NCI-H2107 treated with DMSO at 0.1 percent for 48 hours (cell line): ENCODE data around the gene RFWD3.
A peak's percentile ranks its signal among the peaks of the same experiment; 100 is the strongest.
"Not testable (repeated sequence)": the region's sequence is repeated elsewhere in the genome, so short reads cannot be mapped to it uniquely, and the experiment has no call there.

ENCODE experiments used
- DNase-seq: peaks from one replicate; lab custom pipeline; 2025; ENCODE audit not compliant: unreplicated experiment; lab: John Stamatoyannopoulos, UW

Gene RFWD3, protein sequence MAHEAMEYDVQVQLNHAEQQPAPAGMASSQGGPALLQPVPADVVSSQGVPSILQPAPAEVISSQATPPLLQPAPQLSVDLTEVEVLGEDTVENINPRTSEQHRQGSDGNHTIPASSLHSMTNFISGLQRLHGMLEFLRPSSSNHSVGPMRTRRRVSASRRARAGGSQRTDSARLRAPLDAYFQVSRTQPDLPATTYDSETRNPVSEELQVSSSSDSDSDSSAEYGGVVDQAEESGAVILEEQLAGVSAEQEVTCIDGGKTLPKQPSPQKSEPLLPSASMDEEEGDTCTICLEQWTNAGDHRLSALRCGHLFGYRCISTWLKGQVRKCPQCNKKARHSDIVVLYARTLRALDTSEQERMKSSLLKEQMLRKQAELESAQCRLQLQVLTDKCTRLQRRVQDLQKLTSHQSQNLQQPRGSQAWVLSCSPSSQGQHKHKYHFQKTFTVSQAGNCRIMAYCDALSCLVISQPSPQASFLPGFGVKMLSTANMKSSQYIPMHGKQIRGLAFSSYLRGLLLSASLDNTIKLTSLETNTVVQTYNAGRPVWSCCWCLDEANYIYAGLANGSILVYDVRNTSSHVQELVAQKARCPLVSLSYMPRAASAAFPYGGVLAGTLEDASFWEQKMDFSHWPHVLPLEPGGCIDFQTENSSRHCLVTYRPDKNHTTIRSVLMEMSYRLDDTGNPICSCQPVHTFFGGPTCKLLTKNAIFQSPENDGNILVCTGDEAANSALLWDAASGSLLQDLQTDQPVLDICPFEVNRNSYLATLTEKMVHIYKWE

DNA sequence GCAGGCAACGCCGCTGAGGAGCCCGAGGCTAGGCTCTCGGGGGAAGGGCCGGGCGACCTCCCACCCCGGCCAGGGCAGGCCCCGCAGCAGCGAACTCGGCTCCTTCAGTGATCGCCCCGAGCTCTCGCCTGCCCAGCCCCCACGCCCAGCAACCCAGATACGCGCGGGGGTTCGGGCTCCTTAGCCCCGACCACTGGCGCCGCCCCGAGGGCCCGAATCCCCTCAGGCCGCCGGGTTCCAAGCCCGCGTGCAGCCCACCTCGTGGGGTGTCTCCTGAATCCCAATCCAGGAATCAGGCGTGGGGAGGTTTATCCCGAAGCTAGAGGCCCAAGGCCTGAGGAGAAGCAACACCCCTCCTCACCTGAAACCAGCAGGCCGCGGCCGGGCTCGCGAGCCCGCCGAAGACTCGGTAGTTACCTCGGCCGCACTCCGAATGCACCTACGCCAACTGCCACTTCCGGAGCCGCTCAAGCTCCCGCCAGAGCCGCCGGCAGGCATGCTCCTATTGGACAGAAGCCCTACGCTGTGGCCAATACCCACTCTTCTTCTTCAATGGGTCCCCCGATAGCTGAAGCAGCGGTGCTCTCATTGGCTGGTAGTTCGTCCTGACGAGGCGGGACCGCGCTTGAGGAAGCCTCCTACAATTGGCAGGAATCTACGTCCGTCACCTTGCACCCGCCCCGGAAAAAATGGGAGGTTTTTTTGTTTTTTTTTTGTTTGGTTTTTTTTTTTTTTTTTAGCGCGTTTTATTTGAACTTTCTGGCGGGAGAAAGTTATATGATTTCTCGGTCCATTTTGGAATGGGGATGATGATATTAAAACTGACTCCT is at the start of gene RFWD3:
Gene RFWD3 (minus strand): TSS at position 453 of the 830 bp plus-strand sequence. CDS start 5,428 bp downstream, outside the sequence.
- peak; percentile 96 for DNase-seq

DNA sequence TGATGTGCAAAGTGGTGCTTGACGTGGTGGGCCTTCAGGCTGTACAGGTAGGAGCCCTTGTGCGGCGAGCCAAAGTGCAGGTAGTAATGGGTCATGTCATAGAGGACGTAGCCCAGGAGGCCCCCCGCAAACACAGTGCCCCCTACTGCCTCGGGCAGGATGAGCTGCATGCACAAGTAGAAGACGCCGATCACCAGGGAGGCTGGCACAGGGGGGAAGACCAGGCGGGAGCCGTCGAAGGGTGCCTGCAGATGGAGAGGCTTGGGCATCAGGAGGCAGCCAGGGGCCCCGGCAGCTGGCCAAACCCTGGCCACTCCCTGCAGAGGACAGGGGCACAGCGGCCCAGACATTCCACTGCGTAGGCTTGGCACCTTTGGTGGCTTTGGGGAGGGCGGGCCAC is 49.7 kb upstream of the RFWD3 start:
- DNase-seq = no peak

DNA sequence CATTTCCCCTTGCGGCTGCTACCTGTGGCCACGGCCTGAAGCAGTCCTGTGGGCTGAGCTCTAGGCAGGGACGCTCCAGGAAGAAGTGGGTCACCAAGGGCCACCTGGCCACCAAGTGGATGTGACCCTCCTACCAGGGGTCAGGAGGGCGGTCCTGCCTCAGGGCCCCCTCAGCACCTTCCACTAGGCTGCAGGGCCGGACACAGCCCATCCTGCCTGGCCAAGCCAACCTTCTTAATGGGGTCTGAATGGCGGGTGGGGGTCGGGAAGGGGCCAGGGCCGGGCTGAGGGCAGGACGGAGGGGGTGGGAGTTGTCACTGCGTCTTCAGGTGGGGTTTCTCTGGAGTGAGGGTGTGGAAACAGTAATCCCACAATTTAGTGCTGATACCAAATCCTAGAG is 47.2 kb upstream of the RFWD3 start:
- no peak for DNase-seq

DNA sequence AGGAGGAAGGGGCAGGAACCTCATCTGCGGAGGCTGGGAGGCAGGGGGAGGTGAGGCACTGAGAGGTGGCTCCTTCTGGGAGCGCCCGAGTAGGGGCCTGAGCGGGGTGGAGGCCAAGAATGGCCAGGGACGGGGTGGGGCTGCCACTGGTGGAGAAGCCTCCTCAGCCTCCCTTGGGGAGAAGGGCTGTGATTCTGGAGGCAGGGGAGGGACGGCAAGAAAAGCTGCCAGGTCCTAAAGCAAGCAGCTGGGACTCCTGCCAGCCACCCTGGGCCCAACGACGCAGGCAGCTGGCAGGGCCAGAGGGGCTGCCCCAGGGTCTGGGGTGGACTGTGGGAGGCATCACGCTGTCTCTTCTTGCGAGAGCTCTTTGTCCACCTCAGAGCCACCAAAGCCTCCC is 46.6 kb upstream of the RFWD3 start:
- DNase-seq = no peak

DNA sequence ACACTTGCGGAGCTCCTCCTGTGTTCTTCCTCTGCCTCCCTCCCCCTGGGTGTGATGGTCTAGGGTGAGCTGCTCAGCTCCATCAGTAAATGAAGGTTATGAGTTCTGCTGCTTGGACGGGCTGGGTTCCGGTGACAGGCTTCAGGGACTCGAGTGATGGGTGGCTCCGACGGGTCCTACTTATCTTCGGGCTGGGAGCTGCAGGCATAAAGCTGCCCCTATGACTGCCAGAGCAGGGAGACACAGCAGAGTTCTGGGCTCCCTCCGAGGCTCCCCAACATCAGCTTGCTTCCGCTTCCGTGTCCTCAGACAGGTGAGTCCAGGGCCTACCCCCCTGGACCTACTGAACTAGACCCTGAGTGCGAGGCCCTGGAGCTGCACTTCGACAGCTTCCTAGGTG is 45.3 kb upstream of the RFWD3 start:
- no peak for DNase-seq

DNA sequence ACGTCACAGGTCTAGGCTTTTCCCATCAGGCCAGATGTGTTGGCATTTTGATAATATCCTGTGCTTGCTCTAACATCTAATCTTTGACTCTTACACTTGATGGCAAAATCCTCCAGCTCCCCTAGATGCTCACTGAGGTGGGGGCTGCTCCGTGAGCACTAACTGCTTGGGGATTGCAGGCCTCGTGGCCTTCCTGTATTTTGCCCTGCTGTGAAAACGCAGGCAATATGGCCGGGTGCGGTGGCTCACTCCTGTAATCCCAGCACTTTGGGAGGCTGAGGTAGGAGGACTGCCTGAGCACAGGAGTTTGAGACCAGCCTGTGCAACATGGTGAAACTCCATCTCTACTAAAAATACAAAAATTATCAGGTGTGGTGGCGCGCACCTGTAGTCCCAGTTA is 43.7 kb upstream of the RFWD3 start:
- DNase-seq = no peak

DNA sequence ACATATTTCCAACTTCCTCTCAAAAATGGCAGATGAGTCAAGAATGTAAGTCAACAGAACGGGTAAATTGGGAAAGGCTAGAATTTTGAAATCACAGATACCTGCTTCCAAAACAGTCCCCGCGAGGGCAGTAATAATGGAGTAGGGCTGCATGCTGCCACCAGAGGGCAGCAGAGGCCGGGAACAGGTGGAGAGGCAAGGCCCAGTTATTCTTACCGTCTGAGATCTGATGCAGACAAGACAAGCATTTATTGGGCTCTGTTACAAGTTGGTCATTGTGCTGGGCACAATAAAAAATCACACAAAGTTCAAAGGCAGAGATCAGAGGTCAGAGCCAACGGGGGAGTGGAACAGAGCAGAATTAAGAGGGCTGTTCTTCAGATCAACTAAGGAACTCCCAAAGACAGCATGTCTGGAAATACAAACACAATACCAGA is 42.8 kb upstream of the RFWD3 start:
- DNase-seq = peak; percentile 79

DNA sequence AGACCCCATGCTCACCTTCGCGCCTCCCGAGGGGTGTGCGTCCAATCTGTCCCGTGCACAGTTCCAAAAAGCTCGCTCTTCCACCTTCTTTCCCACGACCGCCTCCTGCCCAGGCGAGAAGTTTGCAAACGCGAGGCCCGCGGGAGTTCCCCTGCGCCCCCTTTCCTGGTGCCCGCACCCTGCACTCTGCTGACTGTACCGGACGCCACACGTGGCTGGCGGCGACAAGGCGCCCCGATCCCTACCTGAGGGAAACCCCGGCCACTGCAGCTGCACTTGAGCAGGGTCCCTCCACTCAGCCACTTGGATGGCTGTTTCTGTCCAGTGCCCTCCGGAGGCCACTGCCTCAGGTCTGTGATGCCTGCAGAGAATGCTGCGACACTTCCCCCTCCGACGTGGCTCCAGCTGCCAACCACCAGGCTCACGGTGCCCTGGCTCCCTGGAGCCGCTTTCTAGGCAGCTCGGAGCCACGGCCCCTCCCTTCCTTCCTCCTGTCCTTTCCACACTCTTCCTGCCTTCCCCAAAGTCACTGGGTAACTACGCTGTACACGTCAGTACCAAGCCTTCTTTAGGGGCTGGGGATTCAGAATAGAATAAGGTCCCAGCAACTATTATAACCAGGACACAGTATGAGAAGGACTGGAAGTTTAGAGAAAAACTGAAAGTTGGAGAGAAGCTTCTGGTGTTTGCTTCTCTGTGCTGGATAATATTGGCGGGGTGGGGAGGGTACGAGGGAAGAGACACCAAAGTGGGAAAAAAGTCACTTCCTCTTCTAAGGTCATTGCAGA is 34.0 kb upstream of the RFWD3 start, which contains the start of gene MLKL:
Gene MLKL (minus strand): TSS at position 425 of the 788 bp plus-strand sequence. CDS start 5,105 bp downstream, outside the sequence.
- no peak for DNase-seq

DNA sequence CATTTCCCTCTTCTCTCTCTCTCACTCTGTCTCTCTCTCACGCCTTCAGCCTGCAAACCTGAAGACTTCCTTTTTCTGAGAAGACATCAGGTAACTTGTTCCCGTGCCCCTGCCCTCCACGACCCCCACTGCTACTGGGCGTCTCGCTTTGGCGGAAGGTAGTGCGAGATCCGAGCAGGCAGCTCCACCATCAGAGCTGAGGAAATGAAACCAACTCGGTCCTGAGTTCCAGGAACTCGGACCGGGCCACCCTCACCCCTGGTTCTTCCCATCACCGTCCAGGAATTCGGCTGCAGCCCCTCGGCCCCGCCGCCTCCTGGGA is 33.4 kb upstream of the RFWD3 start:
- DNase-seq = no peak

DNA sequence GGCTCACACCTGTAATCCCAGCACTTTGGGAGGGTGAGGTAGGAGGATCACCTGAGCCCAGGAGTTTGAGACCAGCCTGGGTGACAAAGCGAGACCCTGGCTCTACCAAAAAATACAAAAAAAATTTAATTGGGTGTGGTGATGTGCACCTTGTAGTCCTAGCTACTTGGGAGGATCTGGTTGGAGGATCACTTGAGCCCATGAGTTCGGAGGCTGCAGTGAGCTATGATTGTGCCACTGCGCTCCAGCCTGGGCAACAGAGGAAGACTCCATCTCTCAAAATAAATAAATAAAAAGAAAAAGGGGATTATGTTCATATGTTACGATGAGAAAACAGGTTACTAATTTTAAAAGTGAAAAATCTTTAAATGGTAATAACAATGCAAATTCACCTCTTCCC is 33.0 kb upstream of the RFWD3 start:
- no peak for DNase-seq

DNA sequence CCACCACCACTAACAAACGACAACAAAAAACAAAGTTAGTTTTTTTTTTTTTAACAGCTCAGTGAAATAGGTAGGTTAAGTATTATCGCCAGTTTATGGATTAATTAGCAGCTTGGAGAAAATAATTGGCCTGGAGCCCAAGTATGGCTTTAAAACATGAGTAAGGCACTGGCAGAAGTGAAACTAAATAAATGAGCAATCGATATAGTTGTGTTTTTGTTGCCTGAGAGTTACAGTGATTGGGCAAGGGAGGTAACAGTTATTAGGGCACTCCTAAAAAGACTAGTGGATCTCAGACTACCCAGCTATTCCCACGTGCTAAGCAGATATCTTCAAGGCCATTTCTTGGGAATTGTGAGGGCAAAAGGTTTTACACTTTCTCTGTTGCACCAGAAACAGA is 31.5 kb upstream of the RFWD3 start:
- no peak for DNase-seq

DNA sequence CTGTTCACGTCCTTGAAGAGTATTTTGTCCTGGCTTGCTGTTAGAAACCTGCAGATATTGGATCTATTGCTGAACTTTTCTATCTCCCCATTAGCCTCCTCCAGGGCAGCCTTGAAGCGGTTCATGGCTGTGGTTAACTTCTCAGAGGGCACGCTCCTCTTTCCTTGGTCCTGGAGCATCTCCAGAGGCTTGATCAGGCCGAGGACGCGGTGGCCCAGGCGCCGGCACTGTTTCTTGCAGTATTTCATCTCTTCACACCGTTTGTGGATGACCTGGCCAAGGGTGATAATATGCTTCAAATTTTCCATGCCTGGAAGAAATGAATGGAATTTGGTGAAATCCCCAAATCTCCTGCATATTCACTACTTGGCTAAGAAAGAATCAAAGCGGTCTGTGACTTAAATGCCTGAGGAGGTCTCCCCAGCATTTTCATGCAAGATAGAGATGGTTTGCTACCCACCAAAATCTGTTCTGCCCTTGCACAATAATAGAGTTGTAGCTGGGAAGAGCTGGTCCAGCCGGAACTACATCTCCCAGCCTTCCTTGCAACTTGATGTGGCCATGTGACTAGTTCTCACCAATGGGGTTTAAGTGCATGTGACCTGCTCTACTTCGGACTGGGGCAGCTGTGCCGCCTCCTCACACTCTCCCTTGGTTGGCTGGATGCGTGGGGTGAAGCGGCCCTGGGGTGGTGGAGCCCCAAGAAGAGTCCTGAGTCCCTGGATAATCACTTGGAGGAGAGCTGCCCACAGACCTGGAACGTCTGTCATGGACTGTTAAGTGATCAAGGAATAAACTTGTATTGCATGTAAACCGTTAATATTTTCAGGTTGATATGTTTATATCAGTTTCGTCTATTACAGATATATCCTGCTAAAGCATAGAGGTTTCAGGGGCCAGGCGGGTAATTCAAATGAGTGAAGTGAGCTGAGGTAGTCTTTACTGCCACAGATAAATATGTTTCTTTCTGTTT is 29.1 kb upstream of the RFWD3 start:
- DNase-seq = peak; percentile 75

DNA sequence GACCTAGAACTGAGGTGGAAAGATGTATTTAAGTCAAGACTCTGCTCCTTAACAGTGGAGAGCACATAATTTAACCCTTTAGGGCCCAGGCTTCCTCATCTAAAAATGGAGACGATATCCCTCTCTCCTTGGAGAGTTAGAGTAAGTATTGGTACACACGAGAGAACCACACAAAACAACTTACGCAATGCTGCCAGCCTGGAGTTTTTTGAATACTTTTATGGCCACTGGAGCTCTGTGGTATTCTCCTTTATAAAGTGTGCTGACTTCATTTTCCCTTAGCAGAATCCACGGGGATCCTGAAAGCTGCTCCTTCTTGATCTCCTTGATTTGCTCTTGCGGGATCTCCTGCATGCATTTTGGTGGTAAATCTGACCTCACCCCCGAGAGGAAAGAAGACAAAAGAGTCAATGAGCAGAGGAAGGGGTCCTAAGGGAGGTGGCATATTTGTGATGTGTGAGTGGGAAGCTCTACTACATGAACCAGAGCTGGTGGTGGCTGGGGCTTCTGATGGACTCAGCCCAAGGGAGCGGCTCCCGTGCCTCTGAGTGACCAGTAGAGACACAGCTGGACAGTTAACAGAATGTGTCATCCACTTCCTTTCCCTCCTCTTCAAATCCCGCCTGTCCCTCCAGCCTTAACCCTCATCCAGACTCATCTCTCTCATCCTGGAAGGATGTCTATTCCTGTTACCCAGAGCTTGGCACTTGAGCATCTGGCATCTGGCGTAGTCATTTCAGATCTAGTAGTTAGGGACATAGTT is 24.6 kb upstream of the RFWD3 start:
- no peak for DNase-seq

DNA sequence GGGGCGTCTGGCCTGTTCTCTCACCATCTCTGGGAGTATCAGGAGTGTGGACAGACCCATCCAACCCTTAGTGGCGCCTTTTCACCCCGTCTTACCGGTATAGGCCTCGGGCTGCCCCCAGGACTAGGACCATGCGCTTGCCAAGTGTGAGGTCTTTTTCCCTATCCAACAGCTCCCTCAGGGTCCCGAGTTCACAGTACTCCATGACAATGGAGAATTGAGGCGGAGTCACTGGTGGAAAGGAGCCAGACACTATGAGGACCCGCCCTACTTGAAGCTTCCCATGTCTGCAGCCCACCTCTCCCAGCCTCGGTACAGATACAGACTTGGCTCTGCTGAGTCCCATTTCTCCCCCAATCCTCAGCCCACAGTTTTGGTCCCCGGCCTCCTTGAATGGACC is 15.9 kb upstream of the RFWD3 start:
- DNase-seq = no peak

DNA sequence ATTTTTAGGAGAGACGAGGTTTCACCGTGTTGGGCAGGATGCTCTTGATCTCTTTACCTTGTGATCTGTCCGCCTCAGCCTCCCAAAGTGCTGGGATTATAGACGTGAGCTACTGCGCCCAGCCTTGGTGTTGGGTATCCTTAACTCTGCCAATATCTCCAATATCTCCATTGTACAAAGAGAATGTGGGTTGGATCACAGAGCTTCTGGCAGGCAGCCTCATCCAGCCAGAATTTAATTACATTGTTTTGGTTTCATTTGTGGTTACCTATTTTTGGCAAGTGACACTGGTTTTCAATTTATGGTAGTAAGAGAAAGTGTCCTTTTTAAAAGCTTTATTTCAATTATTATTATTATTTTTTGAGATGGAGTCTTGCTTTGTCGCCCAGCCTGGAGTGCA is 14.0 kb upstream of the RFWD3 start:
- no peak for DNase-seq

DNA sequence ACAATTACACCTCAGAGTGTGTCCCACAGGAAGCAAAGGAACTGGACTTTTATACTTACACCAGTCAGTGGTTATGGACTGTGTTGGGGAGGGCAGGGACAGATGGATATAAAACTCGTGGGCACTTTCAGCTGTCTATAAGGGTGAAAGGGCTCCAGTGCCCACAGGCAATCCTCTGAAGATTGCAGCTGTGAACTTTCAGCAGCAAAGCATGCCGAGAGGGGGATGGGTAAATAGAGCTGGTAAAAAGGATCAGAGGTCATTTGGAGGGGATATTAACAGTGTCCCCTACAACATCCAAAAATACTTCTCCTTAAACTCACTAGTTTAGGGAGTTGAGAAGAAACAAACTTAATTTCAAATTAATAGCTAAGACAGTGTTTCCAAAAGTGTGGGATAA is 13.3 kb upstream of the RFWD3 start:
- no peak for DNase-seq

DNA sequence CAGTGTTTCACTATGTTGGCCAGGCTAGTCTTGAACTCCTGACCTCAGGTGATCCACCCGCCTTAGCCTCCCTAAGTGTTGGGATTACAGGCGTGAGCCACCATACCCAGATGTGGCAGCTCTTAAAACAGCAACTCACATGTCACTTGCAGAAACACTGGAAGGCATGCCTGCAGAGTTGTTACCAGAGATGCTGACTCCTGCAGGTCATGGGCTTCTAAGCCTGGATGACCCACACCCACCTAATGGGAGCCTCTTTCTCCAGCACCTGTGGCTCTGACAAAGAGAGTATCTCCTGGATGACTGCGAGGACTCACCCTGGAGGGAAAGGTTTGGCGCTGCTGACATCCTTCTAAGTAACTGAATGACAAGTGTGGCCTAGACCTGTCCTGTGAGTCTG is 11.2 kb upstream of the RFWD3 start:
- no peak for DNase-seq

DNA sequence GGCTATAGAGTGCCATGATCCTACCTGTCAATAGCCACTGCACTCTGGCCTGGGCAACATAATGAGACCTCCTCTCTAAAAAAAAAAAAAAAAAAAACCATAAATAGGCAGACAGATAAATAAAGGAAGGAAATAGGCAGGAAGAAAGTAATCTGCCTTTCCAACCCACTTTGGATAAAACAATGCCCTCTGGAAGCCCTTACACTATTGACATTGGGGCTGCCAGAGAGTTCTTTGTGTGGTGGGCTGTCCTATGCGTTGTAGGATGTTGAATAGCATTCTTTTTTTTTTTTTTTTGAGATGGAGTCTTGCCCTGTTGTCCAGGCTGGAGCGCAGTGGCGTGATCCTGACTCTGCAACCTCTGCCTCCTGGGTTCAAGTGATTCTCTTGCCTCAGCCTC is 7.2 kb upstream of the RFWD3 start:
- no peak for DNase-seq

DNA sequence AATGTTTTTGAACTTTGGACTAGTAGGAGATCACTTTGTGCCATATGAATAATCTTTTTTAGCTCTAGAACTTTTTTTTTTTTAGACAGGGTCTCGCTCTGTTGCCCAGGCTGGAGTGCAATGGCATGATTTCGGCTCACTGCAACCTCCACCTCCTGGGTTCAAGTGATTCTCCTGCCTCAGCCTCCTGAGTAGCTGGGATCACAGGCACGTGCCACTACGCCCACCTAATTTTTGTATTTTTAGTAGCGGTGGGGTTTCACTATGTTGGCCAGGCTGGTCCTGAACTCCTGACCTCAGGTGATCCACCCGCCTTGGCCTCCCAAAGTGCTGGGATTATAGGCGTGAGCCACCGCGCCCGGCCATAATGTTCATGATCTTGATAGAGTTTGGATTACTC is 2.2 kb upstream of the RFWD3 start:
- DNase-seq = not testable (repeated sequence)
